B cell (primary cell): ENCODE data around the gene SPRED2. TPM values are rescaled to one million over a fixed set of nuclear protein-coding genes. Genes with fewer than 3 reads are reported as not detected.

Source experiments
- ATAC-seq: fragments of 200-7000 bp; cut with Tn5 transposase; one replicate; pipeline ENCODE4 v1.10.0; 2021; ENCODE audit warnings: low read depth, mild to moderate bottlenecking, moderate number of reproducible peaks, moderate library complexity
- CTCF ChIA-PET: fragments of 350-600 bp; sonication (Branson Sonifier 250); formaldehyde crosslinking; loops from one replicate; lab custom pipeline; 2021; ENCODE audit warnings: antibody characterized with exemption, inconsistent platforms; lab: Charles Lee
- POLR2A ChIA-PET: fragments of 350-600 bp; sonication (Branson Sonifier 250); formaldehyde crosslinking; loops from one replicate; lab custom pipeline; 2021; ENCODE audit warnings: antibody characterized with exemption; lab: Charles Lee
- DNase-seq: peaks from one replicate; pipeline ENCODE4 v3.0.0; 2013
- H2AFZ ChIP-seq: 2 replicates; pipeline ENCODE4 v1.6.1; 2012; ENCODE audit warnings: mild to moderate bottlenecking, low read depth, low read length; ENCODE audit not compliant: insufficient read depth, poor library complexity, severe bottlenecking
- H3K27ac ChIP-seq, 2 donors: 1 replicate in 1 of 2; 2 replicates in 1 of 2; pipeline ENCODE4 v1.5.1; 2012 to 2013; ENCODE audit warnings: low read length in 2 of 2, mild to moderate bottlenecking in 2 of 2, moderate library complexity in 1 of 2
- H3K27me3 ChIP-seq, 4 experiments: fragments of 200-600 bp in 1 of 4; sonication (generic) in 1 of 4; replicated peaks in 1 of 4; 1 replicate in 2 of 4; 2 replicates in 2 of 4; pipeline versions ENCODE4 v1.6.1 to v1.7.0; 2013 to 2016; ENCODE audit warnings: low read length in 3 of 4, mild to moderate bottlenecking in 2 of 4, mixed read lengths in 1 of 4, moderate library complexity in 1 of 4; ENCODE audit not compliant: insufficient read depth in 4 of 4, control insufficient read depth in 3 of 4; ENCODE audit errors: control extremely low read depth in 1 of 4
- H3K36me3 ChIP-seq, 2 experiments: replicated peaks in 1 of 2; 1 replicate in 1 of 2; 2 replicates in 1 of 2; pipeline versions ENCODE4 v1.6.1 to v1.7.1; 2013; ENCODE audit warnings: low read length in 1 of 2; ENCODE audit not compliant: insufficient read depth in 2 of 2, control insufficient read depth in 1 of 2; ENCODE audit errors: control extremely low read depth in 1 of 2, extremely low read depth in 1 of 2
- H3K4me1 ChIP-seq, 2 donors: fragments of 200-600 bp in 1 of 2; sonication (generic) in 1 of 2; 1 replicate in 1 of 2; 2 replicates in 1 of 2; pipeline versions ENCODE4 v1.5.1 to v1.6.1; 2013 to 2017; ENCODE audit warnings: low read length in 2 of 2; ENCODE audit not compliant: control insufficient read depth in 2 of 2, insufficient read depth in 2 of 2
- H3K4me2 ChIP-seq: replicated peaks from 2 replicates; pipeline ENCODE3; 2012; ENCODE audit warnings: mild to moderate bottlenecking, low read depth, low read length; ENCODE audit not compliant: poor library complexity, severe bottlenecking
- H3K4me3 ChIP-seq, 5 experiments: fragments of 200-600 bp in 1 of 5; sonication (generic) in 1 of 5; 1 replicate in 3 of 5; 2 replicates in 2 of 5; pipeline versions ENCODE4 v1.5.1 to v1.7.0; 2011 to 2016; ENCODE audit warnings: low read length in 4 of 5, mild to moderate bottlenecking in 4 of 5, low read depth in 2 of 5, control low read depth in 1 of 5, moderate library complexity in 1 of 5; ENCODE audit not compliant: insufficient read depth in 1 of 5; ENCODE audit errors: control extremely low read depth in 1 of 5, extremely low read depth in 1 of 5
- H3K79me2 ChIP-seq: fragments of 200-600 bp; sonication (generic); one replicate; pipeline ENCODE4 v1.6.0; 2016; ENCODE audit warnings: low read length; ENCODE audit not compliant: control insufficient read depth, insufficient read depth
- H3K9ac ChIP-seq: fragments of 200-600 bp; sonication (generic); 2 replicates; pipeline ENCODE4 v1.6.1; 2017; ENCODE audit warnings: mild to moderate bottlenecking, low read length, moderate library complexity
- H3K9me3 ChIP-seq, 3 donors: one replicate each; pipeline versions ENCODE4 v1.6.1 to v1.7.1; 2013; ENCODE audit warnings: low read length in 2 of 3; ENCODE audit not compliant: control insufficient read depth in 2 of 3, insufficient read depth in 1 of 3; ENCODE audit errors: control extremely low read depth in 1 of 3
- H4K20me1 ChIP-seq: 2 replicates; pipeline ENCODE4 v1.6.0; 2012; ENCODE audit warnings: mild to moderate bottlenecking, low read length; ENCODE audit not compliant: insufficient read depth, control insufficient read depth, poor library complexity, severe bottlenecking
- H3K27ac Mint-ChIP-seq: one replicate; pipeline ENCODE4 v1.8.0; 2021; ENCODE audit warnings: mixed read lengths
- H3K27me3 Mint-ChIP-seq: one replicate; pipeline ENCODE4 v1.8.0; 2021; ENCODE audit warnings: mixed read lengths
- H3K4me1 Mint-ChIP-seq: one replicate; pipeline ENCODE4 v1.8.0; 2021; ENCODE audit warnings: mixed read lengths
- H3K4me3 Mint-ChIP-seq: one replicate; pipeline ENCODE4 v1.8.0; 2021; ENCODE audit warnings: mixed read lengths
- H3K9me3 Mint-ChIP-seq: one replicate; pipeline ENCODE4 v1.8.0; 2022; ENCODE audit warnings: mixed read lengths; ENCODE audit not compliant: insufficient read depth
- EZH2 ChIP-seq: IDR thresholded peaks from 2 replicates; pipeline ENCODE4 v1.6.1; 2012; ENCODE audit warnings: borderline replicate concordance, low read depth, mild to moderate bottlenecking, moderate library complexity, low read length; ENCODE audit not compliant: insufficient read depth, poor library complexity, severe bottlenecking
- WGBS: methylation state at CpG from one replicate; pipeline ENCODE4 v1.1.5; 2013; ENCODE audit warnings: missing lambda C conversion rate; ENCODE audit not compliant: insufficient coverage; 5-methylcytosine and 5-hydroxymethylcytosine counted together
- intact Hi-C: fragments of 100-400 bp; cut with micrococcal nuclease; formaldehyde crosslinking; loops from one replicate; pipeline ENCODE4 v1.10.0; 2022
- polyA plus RNA-seq: library from polyadenylated mRNA; depleted of rRNA; stranded (reverse); fragments of >200 nt; gene quantifications from 2 replicates; pipeline ENCODE4 v1.2.3, GENCODE V29; 2012
- total RNA-seq, 2 donors: library from RNA; stranded (reverse); fragments of 120-200 nt in 1 of 2; gene quantifications; 1 replicate in 1 of 2; 2 replicates in 1 of 2; pipeline versions ENCODE4 v1.2.3 to v1.2.4, GENCODE V29; 2013 to 2022
- TF ChIP-seq, protein P1 (sequence below): fragments of 200-600 bp; IDR thresholded peaks from one replicate; pipeline ENCODE4 v1.8.0; 2022; ENCODE audit warnings: antibody characterized with exemption, mild to moderate bottlenecking

SPRED2 gene
- total and polyA plus RNA-seq, 2 donors (not counting 1 experiment from before 2014, with no cell fraction given) = 0.40 to 1.3 TPM

DNA sequence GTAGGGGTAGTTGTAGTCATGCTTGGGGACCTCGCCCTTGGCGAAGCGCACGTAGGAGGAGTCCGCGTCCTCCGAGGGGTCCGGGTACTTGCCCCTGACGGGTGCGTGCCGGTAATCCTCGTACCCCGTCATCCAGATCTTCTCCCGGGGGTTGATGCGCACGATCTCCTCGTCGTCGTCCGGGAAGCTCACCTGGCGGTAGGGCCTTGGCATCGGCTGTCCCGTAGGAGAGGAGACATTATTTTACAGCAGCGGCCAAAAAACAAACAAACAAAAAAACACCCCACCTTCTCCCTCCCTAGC, 118.5 kb downstream of the SPRED2 start:
- no peak for TF ChIP-seq EZH2
- TF ChIP-seq, protein P1, sequence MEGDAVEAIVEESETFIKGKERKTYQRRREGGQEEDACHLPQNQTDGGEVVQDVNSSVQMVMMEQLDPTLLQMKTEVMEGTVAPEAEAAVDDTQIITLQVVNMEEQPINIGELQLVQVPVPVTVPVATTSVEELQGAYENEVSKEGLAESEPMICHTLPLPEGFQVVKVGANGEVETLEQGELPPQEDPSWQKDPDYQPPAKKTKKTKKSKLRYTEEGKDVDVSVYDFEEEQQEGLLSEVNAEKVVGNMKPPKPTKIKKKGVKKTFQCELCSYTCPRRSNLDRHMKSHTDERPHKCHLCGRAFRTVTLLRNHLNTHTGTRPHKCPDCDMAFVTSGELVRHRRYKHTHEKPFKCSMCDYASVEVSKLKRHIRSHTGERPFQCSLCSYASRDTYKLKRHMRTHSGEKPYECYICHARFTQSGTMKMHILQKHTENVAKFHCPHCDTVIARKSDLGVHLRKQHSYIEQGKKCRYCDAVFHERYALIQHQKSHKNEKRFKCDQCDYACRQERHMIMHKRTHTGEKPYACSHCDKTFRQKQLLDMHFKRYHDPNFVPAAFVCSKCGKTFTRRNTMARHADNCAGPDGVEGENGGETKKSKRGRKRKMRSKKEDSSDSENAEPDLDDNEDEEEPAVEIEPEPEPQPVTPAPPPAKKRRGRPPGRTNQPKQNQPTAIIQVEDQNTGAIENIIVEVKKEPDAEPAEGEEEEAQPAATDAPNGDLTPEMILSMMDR = no peak
- intact Hi-C loops = no loop called here
- Histone ChIP-seq H2AFZ (no peak overlapping the region), H3K9ac (no peak overlapping the region), H3K36me3 (peaks cover 0 to 1% of the 10 kb centered on the region in 2 experiments), H3K27me3 (no peaks in the 10 kb centered on the region), H3K27ac (no peak overlapping the region), H3K4me3 (no peak overlapping the region), H3K79me2 (no peaks in the 10 kb centered on the region), H3K9me3 (peaks cover 0 to 10% (median 0%) of the 10 kb centered on the region in 3 donors), H4K20me1 (no peaks in the 10 kb centered on the region), H3K4me1 (no peaks in the 10 kb centered on the region), H3K4me2 (no peak overlapping the region)
- DNase-seq (no peak), ATAC-seq (no peak)
- Mint-ChIP-seq H3K9me3 (no peaks in the 10 kb centered on the region), H3K4me1 (no peaks in the 10 kb centered on the region), H3K4me3 (no peak overlapping the region), H3K27ac (no peak overlapping the region), H3K27me3 (peaks cover 4% of the 10 kb centered on the region)
- CTCF ChIA-PET = no interaction called here
- over 99% methylated on average over 23 of the region's 24 CpGs for WGBS
- POLR2A ChIA-PET = no interaction called here

DNA sequence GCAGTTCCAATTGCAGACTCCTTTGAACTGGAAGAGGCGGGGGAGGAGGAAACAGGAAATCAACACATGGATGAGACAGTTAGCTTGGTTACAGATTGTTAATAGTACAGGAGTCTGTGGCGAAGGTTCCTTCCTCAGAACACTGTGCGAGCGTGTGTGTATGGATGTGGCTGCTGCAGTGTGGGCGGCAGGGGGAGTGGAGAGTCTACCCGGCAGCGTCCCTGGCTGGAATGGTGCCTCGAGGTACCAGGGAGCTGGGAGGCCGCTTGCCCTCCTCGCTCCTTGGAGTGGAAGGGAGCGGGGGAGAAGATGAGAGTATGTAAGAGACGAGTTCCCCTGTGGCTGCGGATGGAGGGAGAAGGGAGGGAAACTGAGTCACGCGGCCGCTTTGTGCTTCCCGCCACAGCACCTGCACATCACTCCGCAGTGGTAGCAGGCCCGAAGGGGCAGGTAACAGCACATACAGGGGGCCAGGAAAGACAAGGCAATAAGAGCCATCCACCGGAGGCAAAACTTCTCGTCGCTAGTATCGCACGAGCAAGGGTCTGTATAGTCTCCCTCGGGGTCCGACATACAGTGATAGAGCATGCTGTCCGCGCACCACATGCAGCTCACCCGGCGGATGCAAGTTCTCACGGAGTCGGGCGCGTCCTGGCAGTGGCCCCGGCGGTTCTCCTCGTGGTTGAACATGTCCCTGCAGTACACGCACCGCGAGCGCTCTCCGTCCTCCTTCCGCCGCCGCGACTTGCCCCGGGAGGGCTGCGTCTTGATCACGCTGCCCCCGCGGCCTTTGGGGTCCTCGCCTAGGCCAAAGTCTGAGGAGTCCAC, 119.1 kb downstream of the SPRED2 start:
- Histone ChIP-seq H3K9me3 (peaks cover 0 to 10% (median 0%) of the 10 kb centered on the region in 3 donors), H3K27ac (no peak overlapping the region), H3K4me1 (no peaks in the 10 kb centered on the region), H3K4me3 (no peak overlapping the region), H4K20me1 (no peaks in the 10 kb centered on the region), H3K79me2 (no peaks in the 10 kb centered on the region), H3K9ac (no peak overlapping the region), H2AFZ (no peak overlapping the region), H3K36me3 (peaks cover 0 to 1% of the 10 kb centered on the region in 2 experiments), H3K4me2 (no peak overlapping the region), H3K27me3 (no peaks in the 10 kb centered on the region)
- POLR2A ChIA-PET = no interaction called here
- intact Hi-C loops = no loop called here
- TF ChIP-seq, protein P1 = no peak
- TF ChIP-seq EZH2 = no peak
- WGBS = 90% methylated on average over 47 of the region's 52 CpGs
- H3K4me1 Mint-ChIP-seq = no peaks in the 10 kb centered on the region
- no peaks in the 10 kb centered on the region for H3K9me3 Mint-ChIP-seq
- CTCF ChIA-PET = no interaction called here
- H3K27me3 Mint-ChIP-seq = peaks cover 5% of the 10 kb centered on the region
- no peak overlapping the region for H3K27ac Mint-ChIP-seq
- ATAC-seq = no peak
- no peak overlapping the region for H3K4me3 Mint-ChIP-seq
- DNase-seq = no peak
